NCI-H187 (cell line): Measurements from ENCODE around the gene CCNT2.
"Not testable (repeated sequence)": the region's sequence is repeated elsewhere in the genome, so short reads cannot be mapped to it uniquely, and the experiment has no call there.

ENCODE experiments used
- DNase-seq, 2 experiments: peaks; one replicate each; lab custom pipeline; 2025; lab: John Stamatoyannopoulos, UW

Gene CCNT2

GRCh38 chr2:134918526-134919340 lies at the start of gene CCNT2:
CCNT2 (plus strand) TSS chr2:134918822; CDS start chr2:134918855, 33 bp downstream.
- peak; percentile 88 to 92 for DNase-seq

GRCh38 chr2:134869946-134870736 lies 48.5 kb upstream of the CCNT2 start:
- DNase-seq, result no peak

GRCh38 chr2:134873152-134873551 lies 45.5 kb upstream of the CCNT2 start:
- DNase-seq, result no peak

- DNase-seq, result no peak
These were observed 43.3 kb upstream of the CCNT2 start for GRCh38 chr2:134875309-134875708.

- no peak for DNase-seq
These were observed 35.8 kb upstream of the CCNT2 start for GRCh38 chr2:134882773-134883172.

GRCh38 chr2:134883552-134884293 lies 34.9 kb upstream of the CCNT2 start:
- DNase-seq, result no peak

GRCh38 chr2:134884435-134884834 lies 34.2 kb upstream of the CCNT2 start:
- no peak for DNase-seq

GRCh38 chr2:134892282-134893035 lies 26.2 kb upstream of the CCNT2 start:
- no peak for DNase-seq

- no peak for DNase-seq
These were observed 20.7 kb upstream of the CCNT2 start for GRCh38 chr2:134897932-134898331.

GRCh38 chr2:134899204-134899603 lies 19.4 kb upstream of the CCNT2 start:
- DNase-seq, result no peak

GRCh38 chr2:134900151-134900550 lies 18.5 kb upstream of the CCNT2 start:
- no peak for DNase-seq

GRCh38 chr2:134903701-134904100 lies 14.9 kb upstream of the CCNT2 start:
- not testable (repeated sequence) for DNase-seq

- DNase-seq, result no peak
These were observed 13.5 kb upstream of the CCNT2 start for GRCh38 chr2:134905168-134905567.

GRCh38 chr2:134906726-134907125 lies 11.9 kb upstream of the CCNT2 start:
- no peak for DNase-seq

GRCh38 chr2:134907441-134908116 lies 11.0 kb upstream of the CCNT2 start:
- not testable (repeated sequence) for DNase-seq

- DNase-seq, result no peak
These were observed 7.7 kb upstream of the CCNT2 start for GRCh38 chr2:134910763-134911399.

GRCh38 chr2:134911400-134911785 lies 7.2 kb upstream of the CCNT2 start:
- no peak for DNase-seq

- DNase-seq, result no peak
These were observed 6.3 kb upstream of the CCNT2 start for GRCh38 chr2:134912361-134912760.

- DNase-seq, result no peak
These were observed 1.2 kb upstream of the CCNT2 start for GRCh38 chr2:134917360-134917865.

GRCh38 chr2:134917888-134918525 lies 615 bp upstream of the CCNT2 start:
- DNase-seq, result peak; percentile 85 to 88
